NOMO-1 treated with DMSO at 0.1 percent for 48 hours (cell line): ENCODE data around the gene PCNX2.

ENCODE experiments used
- DNase-seq: peaks from one replicate; lab custom pipeline; 2025; ENCODE audit not compliant: unreplicated experiment; lab: John Stamatoyannopoulos, UW

Gene PCNX2

GRCh38 chr1:233065685-233066084 lies 229.8 kb downstream of the PCNX2 start:
- DNase-seq = no peak

- DNase-seq = no peak
Observed at GRCh38 chr1:233064988-233065387, 230.5 kb downstream of the PCNX2 start.

- no peak for DNase-seq
Observed at GRCh38 chr1:233063462-233063861, 232.1 kb downstream of the PCNX2 start.

GRCh38 chr1:233061265-233061664 lies 234.3 kb downstream of the PCNX2 start:
- no peak for DNase-seq

DNA sequence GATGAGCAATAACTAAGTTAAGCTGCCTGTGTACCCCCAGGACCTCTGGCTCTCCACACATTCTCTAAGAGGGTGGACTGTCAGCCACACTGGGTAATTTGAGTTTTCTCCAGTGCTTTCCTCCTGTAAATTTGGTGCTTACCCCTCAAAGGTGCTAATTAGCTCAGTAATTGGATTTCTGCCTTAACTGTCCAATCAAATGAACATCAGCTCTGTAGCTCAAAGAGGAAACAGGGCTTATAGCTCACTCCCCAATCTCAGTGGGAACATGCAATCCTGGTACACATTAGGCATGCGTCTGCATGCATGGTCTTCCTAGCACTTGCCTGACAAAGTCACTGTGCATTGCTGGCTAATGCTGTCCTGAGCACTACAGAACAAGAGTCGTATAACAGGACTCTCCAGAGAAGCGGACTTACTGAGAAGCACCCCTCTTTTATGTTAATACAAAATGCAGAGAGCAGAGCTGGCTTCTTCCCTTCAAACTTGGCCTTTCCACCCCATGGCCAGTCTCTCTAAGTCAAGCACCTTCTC lies 235.0 kb downstream of the PCNX2 start:
- DNase-seq = no peak

DNA sequence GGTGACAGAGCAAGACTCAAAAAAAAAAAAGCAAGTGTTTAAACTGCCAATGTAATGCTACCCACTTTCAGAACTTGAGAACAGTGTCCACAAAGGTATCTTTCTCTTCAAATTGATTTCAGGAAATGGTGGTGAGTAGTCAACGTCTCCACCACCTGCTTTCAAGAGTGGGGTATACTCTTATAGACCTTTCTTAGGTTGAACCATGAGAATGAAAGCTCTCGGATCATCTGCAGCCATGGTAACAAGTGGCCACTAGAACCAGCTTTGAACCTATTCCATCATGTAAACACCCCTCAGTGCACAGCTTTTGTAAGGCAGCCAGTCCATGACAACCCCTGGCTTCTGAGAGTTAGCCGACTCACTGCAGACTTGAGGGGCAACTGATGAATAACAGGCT lies 237.7 kb downstream of the PCNX2 start:
- DNase-seq = no peak

DNA sequence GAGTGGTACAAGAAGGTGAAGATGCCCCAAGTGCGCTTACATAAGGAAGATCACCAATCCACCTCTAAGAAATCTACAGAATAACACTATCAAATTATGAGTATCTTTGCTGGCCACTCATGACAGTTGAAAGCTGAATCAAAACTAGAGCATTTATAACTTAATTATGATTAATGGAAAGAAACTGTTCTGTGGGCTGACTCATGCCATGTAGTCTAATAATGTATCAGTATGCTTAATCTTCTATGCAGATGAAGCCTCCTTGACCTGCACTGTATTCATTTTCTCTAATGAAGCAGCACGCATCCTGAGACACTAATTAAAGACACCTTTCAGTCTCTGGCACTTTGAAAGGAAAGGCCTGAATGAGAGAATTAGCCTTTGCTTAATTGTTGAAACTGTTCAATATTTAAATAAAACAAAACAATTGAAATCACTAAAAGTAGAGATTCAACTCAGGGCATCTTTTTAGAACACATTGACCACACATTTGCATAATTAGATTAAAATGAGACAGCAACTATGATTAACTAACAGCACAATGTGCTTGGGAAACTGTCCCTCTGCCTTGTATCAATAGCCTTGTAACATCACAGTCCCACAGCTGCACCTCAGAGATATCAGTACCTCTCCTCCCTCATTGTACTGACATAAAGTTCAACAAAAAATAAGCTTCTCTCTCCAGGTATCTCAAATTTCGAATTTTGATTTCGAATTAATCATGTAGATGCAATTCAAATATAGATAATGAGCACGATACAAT lies 239.5 kb downstream of the PCNX2 start:
- no peak for DNase-seq

- DNase-seq = no peak
Observed at GRCh38 chr1:233045588-233045987, 249.9 kb downstream of the PCNX2 start.

- no peak for DNase-seq
Observed at GRCh38 chr1:233042834-233043233, 252.7 kb downstream of the PCNX2 start.

GRCh38 chr1:233040494-233040893 lies 255.0 kb downstream of the PCNX2 start:
- no peak for DNase-seq

- DNase-seq = no peak
Observed at GRCh38 chr1:233038581-233038980, 256.9 kb downstream of the PCNX2 start.

DNA sequence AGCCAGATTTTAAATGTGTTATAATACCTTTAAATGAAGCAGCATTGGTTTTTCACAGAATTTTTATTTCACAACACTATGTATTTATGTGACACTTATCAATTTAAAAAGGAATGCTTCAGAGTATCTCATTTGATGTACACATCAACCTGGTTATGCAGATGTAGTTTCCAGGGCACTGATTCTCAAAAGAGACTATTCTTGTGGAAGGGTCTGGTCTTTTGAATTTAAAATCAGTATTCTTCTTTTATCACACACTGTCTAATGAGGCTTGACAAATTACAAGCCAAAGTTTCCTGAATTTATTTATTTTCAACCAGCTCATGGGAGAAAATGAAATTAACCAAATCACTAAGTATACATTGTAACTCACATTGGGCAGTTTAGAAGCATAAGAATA lies 257.7 kb downstream of the PCNX2 start:
- DNase-seq = no peak

DNA sequence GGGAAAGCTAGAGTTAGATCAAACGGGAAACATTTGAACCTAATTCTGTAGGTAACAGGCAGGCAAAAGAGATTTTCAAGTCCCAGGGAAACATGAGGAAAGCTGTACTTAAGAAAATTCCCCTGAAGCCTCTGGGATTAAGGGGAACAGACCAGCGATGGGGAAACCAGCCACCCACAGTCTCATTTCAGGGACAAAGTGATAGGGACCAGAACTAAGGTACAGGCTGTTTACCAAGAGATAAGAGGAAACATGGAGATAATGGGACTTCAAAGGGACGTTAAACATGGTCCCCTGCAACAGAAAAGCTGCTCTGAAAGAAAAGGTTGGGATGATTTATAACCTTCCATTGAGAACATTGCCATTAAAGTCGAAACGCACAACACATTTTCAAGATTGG lies 260.7 kb downstream of the PCNX2 start:
- DNase-seq = no peak

DNA sequence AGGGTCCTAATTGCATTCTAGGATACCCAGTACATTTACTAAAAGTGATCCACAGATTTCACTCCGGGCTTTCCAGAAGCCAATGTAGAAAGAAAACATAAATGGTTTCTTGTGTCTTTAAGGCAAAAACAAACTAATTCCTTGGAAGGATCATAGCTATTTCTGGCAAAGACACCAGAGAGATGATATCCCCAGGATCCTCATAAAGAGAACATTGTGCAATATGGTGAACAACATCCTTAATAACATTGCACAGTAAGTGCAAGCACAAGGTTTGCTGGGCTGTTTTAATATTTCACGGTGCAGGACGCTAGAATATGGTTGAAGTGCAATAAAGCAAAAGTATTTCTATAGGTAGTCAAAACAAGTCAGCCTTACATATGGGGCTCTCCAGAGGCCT lies 262.2 kb downstream of the PCNX2 start:
- DNase-seq = no peak

- DNase-seq = no peak
Observed at GRCh38 chr1:233032916-233033315, 262.6 kb downstream of the PCNX2 start.

GRCh38 chr1:233031521-233031920 lies 264.0 kb downstream of the PCNX2 start:
- DNase-seq = no peak

GRCh38 chr1:233027046-233027445 lies 268.5 kb downstream of the PCNX2 start:
- DNase-seq = no peak

- no peak for DNase-seq
Observed at GRCh38 chr1:233025567-233025966, 270.0 kb downstream of the PCNX2 start.

DNA sequence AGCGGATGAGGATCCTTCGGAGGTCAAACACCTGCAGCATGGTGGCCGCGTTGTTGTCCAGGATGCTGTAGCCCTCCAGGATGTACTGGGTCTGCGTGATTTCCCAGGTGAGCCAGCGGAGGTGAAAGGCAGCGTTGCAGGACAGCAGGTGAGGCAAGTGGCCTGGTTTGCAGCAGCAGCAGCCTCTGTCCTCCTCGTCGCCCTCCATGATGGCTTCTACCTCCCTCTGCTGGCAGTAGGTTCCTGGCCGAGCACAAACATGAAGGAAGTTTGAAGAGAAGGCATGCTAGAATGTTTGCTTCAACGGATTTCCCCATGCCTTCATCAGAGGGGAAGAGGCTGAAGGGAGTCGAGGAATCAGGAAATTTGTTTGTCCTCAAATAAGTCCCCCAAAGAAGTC lies 270.4 kb downstream of the PCNX2 start:
- DNase-seq = no peak

GRCh38 chr1:233024199-233024598 lies 271.3 kb downstream of the PCNX2 start:
- DNase-seq = no peak

- no peak for DNase-seq
Observed at GRCh38 chr1:233022246-233022645, 273.3 kb downstream of the PCNX2 start.

DNA sequence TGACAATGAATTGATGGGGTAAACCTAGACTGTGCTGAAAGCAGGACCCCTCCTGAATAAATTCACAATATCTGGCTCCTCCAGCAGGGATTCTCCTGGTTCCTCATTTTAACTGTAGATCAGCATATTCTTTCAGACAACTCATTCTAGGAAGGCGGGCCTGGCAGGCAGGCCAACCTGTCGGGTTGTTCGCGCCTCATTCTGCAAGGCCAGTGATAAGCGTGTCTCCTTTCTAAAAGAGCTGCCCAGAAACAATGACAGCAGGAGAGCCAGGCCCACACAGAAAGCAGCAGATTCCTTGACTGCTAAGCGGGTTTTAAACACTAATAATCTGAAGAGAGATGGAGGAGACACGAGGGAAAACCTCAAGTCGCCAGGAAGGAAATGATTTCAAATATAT lies 275.1 kb downstream of the PCNX2 start:
- DNase-seq = no peak

- DNase-seq = no peak
Observed at GRCh38 chr1:233019778-233020325, 275.7 kb downstream of the PCNX2 start.
